Activated T-cell treated with anti-CD3 and anti-CD28 coated beads, Interleukin-2, amount 50 U/mL, for 24 hours (primary cell): ENCODE results near the gene ZNF618.

Experiments used
- DNase-seq: peaks from one replicate; pipeline ENCODE4 v3.0.0-alpha.2; 2020
- H3K27ac Mint-ChIP-seq: 2 replicates; pipeline ENCODE4 v1.8.0; 2020; ENCODE audit warnings: mild to moderate bottlenecking, mixed read lengths
- H3K27me3 Mint-ChIP-seq: 2 replicates; pipeline ENCODE4 v1.8.0; 2020; ENCODE audit warnings: mixed read lengths
- H3K36me3 Mint-ChIP-seq: 2 replicates; pipeline ENCODE4 v1.8.0; 2020; ENCODE audit warnings: low read depth, mixed read lengths
- H3K4me1 Mint-ChIP-seq: 2 replicates; pipeline ENCODE4 v1.8.0; 2020; ENCODE audit warnings: low read depth, mixed read lengths
- H3K4me3 Mint-ChIP-seq: 2 replicates; pipeline ENCODE4 v1.8.0; 2020; ENCODE audit warnings: mild to moderate bottlenecking, moderate library complexity, mixed read lengths
- H3K9me3 Mint-ChIP-seq: 2 replicates; pipeline ENCODE4 v1.8.0; 2020; ENCODE audit warnings: mixed read lengths

Gene ZNF618

GRCh38 chr9:114016629-114017423, 140.7 kb downstream of the ZNF618 start:
- Mint-ChIP-seq H3K36me3 (no peaks in the 10 kb centered on the region), H3K27ac (no peak overlapping the region), H3K9me3 (peaks cover 2% of the 10 kb centered on the region), H3K27me3 (no peaks in the 10 kb centered on the region), H3K4me3 (no peak overlapping the region), H3K4me1 (no peaks in the 10 kb centered on the region)
- peak; percentile 5 for DNase-seq

- no peaks in the 10 kb centered on the region for H3K4me1 Mint-ChIP-seq
- no peak overlapping the region for H3K27ac Mint-ChIP-seq
- peak; percentile 15 for DNase-seq
- peaks cover 7% of the 10 kb centered on the region for H3K9me3 Mint-ChIP-seq
- H3K27me3 Mint-ChIP-seq = no peaks in the 10 kb centered on the region
- H3K36me3 Mint-ChIP-seq = peaks cover 3% of the 10 kb centered on the region
- no peak overlapping the region for H3K4me3 Mint-ChIP-seq
Observed at GRCh38 chr9:114017741-114018715, 141.9 kb downstream of the ZNF618 start.

- Mint-ChIP-seq H3K27me3 (no peaks in the 10 kb centered on the region), H3K4me3 (no peak overlapping the region), H3K36me3 (peaks cover 7% of the 10 kb centered on the region), H3K4me1 (no peaks in the 10 kb centered on the region), H3K9me3 (peaks cover 25% of the 10 kb centered on the region), H3K27ac (no peak overlapping the region)
- no peak for DNase-seq
Observed at GRCh38 chr9:114021578-114021977, 145.5 kb downstream of the ZNF618 start.

GRCh38 chr9:114023961-114024360, 147.9 kb downstream of the ZNF618 start:
- no peak for DNase-seq
- Mint-ChIP-seq H3K9me3 (peaks cover 25% of the 10 kb centered on the region), H3K4me1 (no peaks in the 10 kb centered on the region), H3K27ac (no peak overlapping the region), H3K36me3 (peaks cover 7% of the 10 kb centered on the region), H3K4me3 (no peak overlapping the region), H3K27me3 (no peaks in the 10 kb centered on the region)

GRCh38 chr9:114025196-114025753, 149.2 kb downstream of the ZNF618 start:
- H3K4me3 Mint-ChIP-seq = no peak overlapping the region
- H3K27me3 Mint-ChIP-seq = no peaks in the 10 kb centered on the region
- H3K9me3 Mint-ChIP-seq = peaks cover 25% of the 10 kb centered on the region
- H3K27ac Mint-ChIP-seq = no peak overlapping the region
- no peak for DNase-seq
- no peaks in the 10 kb centered on the region for H3K4me1 Mint-ChIP-seq
- peaks cover 7% of the 10 kb centered on the region for H3K36me3 Mint-ChIP-seq

- no peak overlapping the region for H3K4me3 Mint-ChIP-seq
- no peaks in the 10 kb centered on the region for H3K27me3 Mint-ChIP-seq
- H3K27ac Mint-ChIP-seq = no peak overlapping the region
- no peak for DNase-seq
- H3K36me3 Mint-ChIP-seq = peaks cover 7% of the 10 kb centered on the region
- H3K9me3 Mint-ChIP-seq = peaks cover 25% of the 10 kb centered on the region
- H3K4me1 Mint-ChIP-seq = no peaks in the 10 kb centered on the region
Observed at GRCh38 chr9:114025760-114026159, 149.7 kb downstream of the ZNF618 start.

GRCh38 chr9:114026335-114026734, 150.2 kb downstream of the ZNF618 start:
- Mint-ChIP-seq H3K4me1 (no peaks in the 10 kb centered on the region), H3K4me3 (no peak overlapping the region)

GRCh38 chr9:114027159-114027862, 151.2 kb downstream of the ZNF618 start:
- peaks cover 7% of the 10 kb centered on the region for H3K36me3 Mint-ChIP-seq
- H3K27me3 Mint-ChIP-seq = no peaks in the 10 kb centered on the region
- H3K4me1 Mint-ChIP-seq = no peaks in the 10 kb centered on the region
- no peak overlapping the region for H3K27ac Mint-ChIP-seq
- no peak for DNase-seq
- peaks cover 25% of the 10 kb centered on the region for H3K9me3 Mint-ChIP-seq
- no peak overlapping the region for H3K4me3 Mint-ChIP-seq

More at GRCh38 chr9:114026335-114026734, 150.2 kb downstream of the ZNF618 start:
- no peaks in the 10 kb centered on the region for H3K27me3 Mint-ChIP-seq
- H3K27ac Mint-ChIP-seq = no peak overlapping the region
- H3K36me3 Mint-ChIP-seq = peaks cover 7% of the 10 kb centered on the region
- H3K9me3 Mint-ChIP-seq = peaks cover 25% of the 10 kb centered on the region
- no peak for DNase-seq

- Mint-ChIP-seq H3K36me3 (peaks cover 5% of the 10 kb centered on the region), H3K4me1 (no peaks in the 10 kb centered on the region), H3K27me3 (no peaks in the 10 kb centered on the region), H3K27ac (no peak overlapping the region), H3K4me3 (no peak overlapping the region), H3K9me3 (peaks cover 20% of the 10 kb centered on the region)
- DNase-seq = no peak
Observed at GRCh38 chr9:114027863-114028465, 151.9 kb downstream of the ZNF618 start.

- Mint-ChIP-seq H3K9me3 (peaks cover 16% of the 10 kb centered on the region), H3K4me3 (no peak overlapping the region), H3K27ac (no peak overlapping the region), H3K36me3 (peaks cover 5% of the 10 kb centered on the region), H3K27me3 (no peaks in the 10 kb centered on the region), H3K4me1 (no peaks in the 10 kb centered on the region)
- no peak for DNase-seq
Observed at GRCh38 chr9:114028646-114029045, 152.5 kb downstream of the ZNF618 start.

GRCh38 chr9:114029311-114030170, 153.4 kb downstream of the ZNF618 start:
- Mint-ChIP-seq H3K27ac (no peak overlapping the region), H3K27me3 (no peaks in the 10 kb centered on the region), H3K4me1 (no peaks in the 10 kb centered on the region), H3K9me3 (peaks cover 8% of the 10 kb centered on the region), H3K36me3 (peaks cover 5% of the 10 kb centered on the region), H3K4me3 (no peak overlapping the region)
- DNase-seq = no peak

- H3K27ac Mint-ChIP-seq = no peak overlapping the region
- H3K27me3 Mint-ChIP-seq = no peaks in the 10 kb centered on the region
- H3K4me1 Mint-ChIP-seq = no peaks in the 10 kb centered on the region
- H3K4me3 Mint-ChIP-seq = no peak overlapping the region
- no peaks in the 10 kb centered on the region for H3K9me3 Mint-ChIP-seq
- H3K36me3 Mint-ChIP-seq = no peaks in the 10 kb centered on the region
- DNase-seq = no peak
Observed at GRCh38 chr9:114030364-114030763, 154.3 kb downstream of the ZNF618 start.

- H3K27ac Mint-ChIP-seq = no peak overlapping the region
- no peak for DNase-seq
- no peaks in the 10 kb centered on the region for H3K4me1 Mint-ChIP-seq
- H3K27me3 Mint-ChIP-seq = no peaks in the 10 kb centered on the region
- H3K9me3 Mint-ChIP-seq = no peaks in the 10 kb centered on the region
- H3K4me3 Mint-ChIP-seq = no peak overlapping the region
- no peaks in the 10 kb centered on the region for H3K36me3 Mint-ChIP-seq
Observed at GRCh38 chr9:114031037-114031630, 155.0 kb downstream of the ZNF618 start.
